Motor neuron (in vitro differentiated cells): ENCODE data around the gene PSMD11. TPM values are rescaled to one million over a fixed set of nuclear protein-coding genes. Genes with fewer than 3 reads are reported as not detected.
"Not testable (repeated sequence)": the region's sequence is repeated elsewhere in the genome, so short reads cannot be mapped to it uniquely, and the experiment has no call there.

ENCODE experiments used
- ATAC-seq, 8 experiments: fragments of 200-7000 bp; cut with Tn5 transposase; replicated peaks in 6 of 8; 2 replicates each; pipeline ENCODE4 v1.8.0; 2021; ENCODE audit warnings: mild to moderate bottlenecking in 8 of 8, moderate library complexity in 8 of 8
- H3K27ac ChIP-seq, 2 donors: fragments of 250-450 bp; sonication (Bioruptor Pico); 2 replicates each; pipeline ENCODE4 v1.9.0; 2021; ENCODE audit warnings: antibody characterized with exemption in 2 of 2, mild to moderate bottlenecking in 2 of 2, moderate library complexity in 1 of 2
- H3K4me1 ChIP-seq, 2 donors: fragments of 250-450 bp; sonication (Bioruptor Pico); replicated peaks in 1 of 2; 2 replicates each; pipeline ENCODE4 v1.6.1; 2021; ENCODE audit warnings: antibody characterized with exemption in 2 of 2, mild to moderate bottlenecking in 2 of 2, moderate library complexity in 1 of 2
- H3K4me3 ChIP-seq, 5 donors: fragments of 250-450 bp; sonication (Bioruptor Pico); 2 replicates each; pipeline ENCODE4 v1.9.0; 2021; ENCODE audit warnings: antibody characterized with exemption in 5 of 5, mild to moderate bottlenecking in 5 of 5, moderate library complexity in 4 of 5
- WGBS, 10 experiments: fragments of 450-650 bp; shearing (Covaris generic); methylation state at CpG; one replicate each; pipeline ENCODE4 v1.0.0; 2022; 5-methylcytosine and 5-hydroxymethylcytosine counted together
- in situ Hi-C, 9 experiments: fragments of 400-800 bp; cut with MboI; loops; one replicate each; pipeline ENCODE4 v1.15.0; 2021; ENCODE audit warnings: low sequenced_read_pairs in 9 of 9, low pct_unique_long_range_greater_than_20kb in 2 of 9; ENCODE audit not compliant: unreplicated experiment in 9 of 9
- total RNA-seq, 8 experiments: library from RNA; unstranded; fragments of 300-600 nt; gene quantifications; 2 replicates each; pipeline versions ENCODE4 v1.2.3 to v1.2.4, GENCODE V29; 2022

The PSMD11 gene
- total RNA-seq, 8 experiments from 2014 or later = 28.6 to 96.2 (median 59.2) TPM

- 0 to 30% (median 13%) methylated on average over 1 to 5 of the region's 61 CpGs; no CpG with 5 or more reads in 1 of the 10 experiments for WGBS, 10 experiments
- Histone ChIP-seq H3K4me3 (peak overlapping the region; percentile 23 to 35 (median 27)), H3K4me1 (peaks cover 55 to 65% of the 10 kb centered on the region in 2 donors), H3K27ac (peak overlapping the region; percentile 97 to 99)
- peak; percentile 67 to 96 (median 83) for ATAC-seq
- in situ Hi-C loops = no loop called here
These were observed 75.2 kb downstream of the PSMD11 start for GRCh38 chr17:32519228-32520103.

- peak overlapping the region in 4 of 5 donors; percentile 16 to 35 (median 29) for H3K4me3 ChIP-seq
- H3K4me1 ChIP-seq = peaks cover 55 to 60% of the 10 kb centered on the region in 2 donors
- ATAC-seq = peak in 7 of 8 experiments; percentile 25 to 70 (median 68)
- WGBS, 10 experiments = 0 to 76% (median 29%) methylated on average over 2 to 10 of the region's 17 CpGs; no CpG with 5 or more reads in 2 of the 10 experiments
- peak overlapping the region; percentile 97 to 99 for H3K27ac ChIP-seq
- in situ Hi-C loops = no loop called here
These were observed 75.9 kb downstream of the PSMD11 start for GRCh38 chr17:32520104-32520701.

- no peak for ATAC-seq
- peaks cover 50 to 54% of the 10 kb centered on the region in 2 donors for H3K4me1 ChIP-seq
- H3K27ac ChIP-seq = peak overlapping the region; percentile 97 to 99
- in situ Hi-C loops = no loop called here
- no peak overlapping the region for H3K4me3 ChIP-seq
- 75 to 98% (median 92%) methylated on average over 1 to 8 of the region's 9 CpGs; no CpG with 5 or more reads in 2 of the 10 experiments for WGBS, 10 experiments
These were observed 76.6 kb downstream of the PSMD11 start for GRCh38 chr17:32520737-32521404.

GRCh38 chr17:32523017-32523680 lies 78.8 kb downstream of the PSMD11 start:
- H3K4me3 ChIP-seq = no peak overlapping the region
- in situ Hi-C loops = no loop called here
- no peak for ATAC-seq
- H3K4me1 ChIP-seq = peaks cover 30 to 34% of the 10 kb centered on the region in 2 donors
- H3K27ac ChIP-seq = no peak overlapping the region
- 60 to 93% (median 67%) methylated on average over 1 to 7 of the region's 11 CpGs; no CpG with 5 or more reads in 1 of the 10 experiments for whole genome bisulfite sequencing, 10 experiments

GRCh38 chr17:32523827-32524552 lies 79.7 kb downstream of the PSMD11 start:
- Histone ChIP-seq H3K4me3 (no peak overlapping the region), H3K4me1 (peaks cover 21 to 26% of the 10 kb centered on the region in 2 donors), H3K27ac (no peak overlapping the region)
- no peak for ATAC-seq
- in situ Hi-C loops = no loop called here
- WGBS, 10 experiments = 77 to 100% (median 91%) methylated on average over 1 to 11 of the region's 12 CpGs

GRCh38 chr17:32524553-32524880 lies 80.2 kb downstream of the PSMD11 start:
- H3K27ac ChIP-seq, ATAC-seq, in situ Hi-C loops, H3K4me3 ChIP-seq: not testable (repeated sequence)
- 79 to 100% (median 83%) methylated on average over 1 to 5 of the region's 6 CpGs; no CpG with 5 or more reads in 6 of the 10 experiments for WGBS, 10 experiments
- H3K4me1 ChIP-seq = peaks cover 19 to 24% of the 10 kb centered on the region in 2 donors

GRCh38 chr17:32525122-32525521 lies 80.8 kb downstream of the PSMD11 start:
- H3K27ac ChIP-seq = no peak overlapping the region
- in situ Hi-C loops = no loop called here

GRCh38 chr17:32527146-32527545 lies 82.8 kb downstream of the PSMD11 start:
- no peak for ATAC-seq
- H3K27ac ChIP-seq = no peak overlapping the region
- H3K4me1 ChIP-seq = peaks cover 0 to 5% of the 10 kb centered on the region in 2 donors
- 80 to 100% (median 93%) methylated on average over 1 to 3 of the region's 4 CpGs; no CpG with 5 or more reads in 5 of the 10 experiments for WGBS, 10 experiments
- H3K4me3 ChIP-seq = no peak overlapping the region
- in situ Hi-C loops = no loop called here

More at GRCh38 chr17:32525122-32525521, 80.8 kb downstream of the PSMD11 start:
- H3K4me3 ChIP-seq = no peak overlapping the region
- peak in 3 of 8 experiments; percentile 69 to 81 (median 78) for ATAC-seq
- peaks cover 13 to 19% of the 10 kb centered on the region in 2 donors for H3K4me1 ChIP-seq
- WGBS, 10 experiments = 0 to 75% (median 38%) methylated on average over 1 to 4 of the region's 4 CpGs; no CpG with 5 or more reads in 3 of the 10 experiments

- Histone ChIP-seq H3K27ac (no peak overlapping the region), H3K4me3 (no peak overlapping the region), H3K4me1 (no peaks in the 10 kb centered on the region)
- WGBS, 10 experiments = 60 to 100% (median 80%) methylated on average over 1 to 5 of the region's 7 CpGs; no CpG with 5 or more reads in 4 of the 10 experiments
- in situ Hi-C loops = no loop called here
- no peak for ATAC-seq
These were observed 84.5 kb downstream of the PSMD11 start for GRCh38 chr17:32528825-32529224.

- in situ Hi-C loops = no loop called here
- Histone ChIP-seq H3K4me1 (no peaks in the 10 kb centered on the region), H3K4me3 (no peak overlapping the region), H3K27ac (no peak overlapping the region)
- 40 to 91% (median 80%) methylated on average over 1 to 8 of the region's 10 CpGs; no CpG with 5 or more reads in 5 of the 10 experiments for WGBS, 10 experiments
- peak in 1 of 8 experiments; percentile 53 for ATAC-seq
These were observed 85.3 kb downstream of the PSMD11 start for GRCh38 chr17:32529604-32530003.
